Suppressor macrophage treated with lipopolysaccharide for 1 hour (primary cell): Measurements from ENCODE around the gene FKBP1A.

Experiments used
- DNase-seq, 3 donors: peaks; one replicate each; pipeline ENCODE4 v3.0.0-alpha.2; 2020 to 2022

Gene FKBP1A

GRCh38 chr20:1392693-1393506 is at the start of gene FKBP1A:
TSS of gene FKBP1A (minus strand) at chr20:1393054. CDS start at chr20:1392998, 56 bp downstream.
- peak; percentile 84 to 93 (median 87) for DNase-seq

GRCh38 chr20:1442304-1442703 is 49.5 kb upstream of the FKBP1A start:
- no peak for DNase-seq

GRCh38 chr20:1441133-1441532 is 48.3 kb upstream of the FKBP1A start:
- no peak for DNase-seq

- DNase-seq, result peak in 2 of 3 donors; percentile 20 to 37
These were observed 47.2 kb upstream of the FKBP1A start for GRCh38 chr20:1440024-1440423.

GRCh38 chr20:1438361-1438760 is 45.5 kb upstream of the FKBP1A start:
- no peak for DNase-seq

- DNase-seq, result peak; percentile 84 to 93 (median 90)
These were observed 44.5 kb upstream of the FKBP1A start for GRCh38 chr20:1437235-1437904.

- DNase-seq, result no peak
These were observed 43.4 kb upstream of the FKBP1A start for GRCh38 chr20:1436263-1436662.

GRCh38 chr20:1435337-1435699 is 42.5 kb upstream of the FKBP1A start:
- no peak for DNase-seq

GRCh38 chr20:1434571-1435336 is 41.9 kb upstream of the FKBP1A start:
- DNase-seq, result peak; percentile 87 to 93 (median 92)

- no peak for DNase-seq
These were observed 38.3 kb upstream of the FKBP1A start for GRCh38 chr20:1431158-1431557.

- peak; percentile 70 to 75 (median 71) for DNase-seq
These were observed 37.2 kb upstream of the FKBP1A start for GRCh38 chr20:1430004-1430451.

GRCh38 chr20:1429143-1429728 is 36.4 kb upstream of the FKBP1A start:
- no peak for DNase-seq

- DNase-seq, result no peak
These were observed 34.7 kb upstream of the FKBP1A start for GRCh38 chr20:1427457-1428054.

- no peak for DNase-seq
These were observed 33.5 kb upstream of the FKBP1A start for GRCh38 chr20:1426231-1426849.

- DNase-seq, result no peak
These were observed 31.5 kb upstream of the FKBP1A start for GRCh38 chr20:1424336-1424735.

GRCh38 chr20:1423625-1424106 is 30.8 kb upstream of the FKBP1A start:
- peak; percentile 64 to 71 (median 67) for DNase-seq

GRCh38 chr20:1423206-1423605 is 30.4 kb upstream of the FKBP1A start:
- DNase-seq, result no peak

GRCh38 chr20:1422753-1423152 is 29.9 kb upstream of the FKBP1A start:
- no peak for DNase-seq

- no peak for DNase-seq
These were observed 27.2 kb upstream of the FKBP1A start for GRCh38 chr20:1420066-1420465.

GRCh38 chr20:1418350-1418749 is 25.5 kb upstream of the FKBP1A start:
- peak in 1 of 3 donors; percentile 36 for DNase-seq

GRCh38 chr20:1417790-1418189 is 24.9 kb upstream of the FKBP1A start:
- DNase-seq, result no peak

GRCh38 chr20:1417273-1417672 is 24.4 kb upstream of the FKBP1A start:
- peak in 1 of 3 donors; percentile 5 for DNase-seq
